A549 (cell line): Measurements from ENCODE around the gene TRMT61A. TPM values are rescaled to one million over a fixed set of nuclear protein-coding genes. Genes with fewer than 3 reads are reported as not detected.

Source experiments
- ATAC-seq, 2 experiments: fragments of 200-7000 bp in 1 of 2; fragments of >200 bp in 1 of 2; cut with Nextera tagmentation in 1 of 2; cut with Tn5 transposase in 1 of 2; 3 replicates each; pipeline versions ENCODE4 v1.8.0 to v1.9.1; 2018 to 2020; ENCODE audit warnings: mild to moderate bottlenecking in 1 of 2, moderate library complexity in 1 of 2
- CTCF ChIA-PET: fragments of 300-600 bp; sonication (Branson Sonifier 250); formaldehyde crosslinking; extraction: SDS; loops from one replicate; lab custom pipeline; 2021; ENCODE audit warnings: antibody characterized with exemption, inconsistent platforms; lab: Yijun Ruan, JAX
- POLR2A ChIA-PET: fragments of 350-600 bp; formaldehyde crosslinking; extraction: SDS; loops from one replicate; lab custom pipeline; 2021; ENCODE audit warnings: antibody characterized with exemption, inconsistent platforms; lab: Yijun Ruan, JAX
- DNase-seq, 2 experiments: peaks; one replicate each; pipeline versions ENCODE4 v3.0.0 to v3.0.0-alpha.2; 2011 to 2016; ENCODE audit warnings: low read depth in 1 of 2, low spot score in 1 of 2
- FAIRE-seq: peaks from 2 replicates; lab custom pipeline; 2011; peaks lifted over from hg19 to GRCh38; lab: Jason Lieb, UNC
- H3K27ac ChIP-seq, 2 experiments: fragments of >200 bp; sonication (Bioruptor Twin); formaldehyde crosslinking; 3 replicates each; pipeline ENCODE4 v1.5.1; 2016 to 2017
- H3K4me1 ChIP-seq: fragments of >200 bp; sonication (Bioruptor Twin); formaldehyde crosslinking; 3 replicates; pipeline ENCODE4 v1.6.1; 2016
- H3K4me2 ChIP-seq: fragments of >200 bp; sonication (Bioruptor Twin); formaldehyde crosslinking; 3 replicates; pipeline ENCODE4 v1.6.1; 2016
- H3K4me3 ChIP-seq: fragments of >200 bp; sonication (Bioruptor Twin); formaldehyde crosslinking; 3 replicates; pipeline ENCODE4 v1.5.1; 2016
- H3K9me3 ChIP-seq: fragments of >200 bp; sonication (Bioruptor Twin); formaldehyde crosslinking; 3 replicates; pipeline ENCODE4 v1.6.1; 2016
- CBX2 ChIP-seq: fragments of 200-600 bp; sonication (generic); IDR thresholded peaks from 2 replicates; pipeline ENCODE4 v1.6.1; 2016; ENCODE audit warnings: low read depth, mild to moderate bottlenecking, borderline replicate concordance
- CBX8 ChIP-seq: fragments of 200-600 bp; sonication (generic); IDR thresholded peaks from 2 replicates; pipeline ENCODE4 v1.6.1; 2016
- EHMT2 ChIP-seq: fragments of 200-600 bp; sonication (generic); IDR thresholded peaks from 2 replicates; pipeline ENCODE4 v1.6.1; 2016; ENCODE audit warnings: antibody characterized with exemption, low read depth, mild to moderate bottlenecking, moderate library complexity
- ESRRA ChIP-seq: fragments of 150-350 bp; IDR thresholded peaks from 2 replicates; pipeline ENCODE4 v1.6.1; 2014; ENCODE audit warnings: mild to moderate bottlenecking, low read length, borderline replicate concordance
- FOSB ChIP-seq: fragments of 250-450 bp; sonication (Bioruptor Pico); IDR thresholded peaks from 2 replicates; pipeline ENCODE4 v1.5.0; 2020; ENCODE audit warnings: mild to moderate bottlenecking, moderate library complexity
- FOXS1 ChIP-seq: fragments of 250-450 bp; sonication (Bioruptor Pico); IDR thresholded peaks from 2 replicates; pipeline ENCODE4 v1.5.0; 2020; ENCODE audit warnings: mild to moderate bottlenecking, moderate library complexity
- HEYL ChIP-seq: fragments of 250-450 bp; sonication (Bioruptor Pico); IDR thresholded peaks from 2 replicates; pipeline ENCODE4 v1.8.0; 2021; ENCODE audit warnings: mild to moderate bottlenecking, moderate library complexity
- HOXB13 ChIP-seq: fragments of 250-450 bp; sonication (Bioruptor Pico); IDR thresholded peaks from 2 replicates; pipeline ENCODE4 v1.5.0; 2020; ENCODE audit warnings: low read depth, mild to moderate bottlenecking, moderate library complexity
- HOXB5 ChIP-seq: fragments of 250-450 bp; sonication (Bioruptor Pico); IDR thresholded peaks from 2 replicates; pipeline ENCODE4 v1.5.0; 2020; ENCODE audit warnings: mild to moderate bottlenecking, moderate library complexity
- JUN ChIP-seq, 2 experiments: fragments of >200 bp; sonication (Bioruptor Twin); formaldehyde crosslinking; IDR thresholded peaks; 2 replicates in 1 of 2; 3 replicates in 1 of 2; pipeline ENCODE4 v1.6.1; 2016 to 2017
- KDM1A ChIP-seq: fragments of 200-600 bp; sonication (generic); IDR thresholded peaks from 2 replicates; pipeline ENCODE4 v1.6.1; 2016; ENCODE audit warnings: low read depth, mild to moderate bottlenecking
- KDM5A ChIP-seq: fragments of 200-600 bp; sonication (generic); IDR thresholded peaks from 2 replicates; pipeline ENCODE4 v1.6.1; 2016; ENCODE audit warnings: antibody characterized with exemption, mild to moderate bottlenecking
- MAZ ChIP-seq: fragments of 150-350 bp; IDR thresholded peaks from 2 replicates; pipeline ENCODE4 v1.6.1; 2014; ENCODE audit warnings: antibody characterized with exemption, low read depth, low read length, borderline replicate concordance
- NPAS2 ChIP-seq: fragments of 250-450 bp; sonication (Bioruptor Pico); IDR thresholded peaks from 2 replicates; pipeline ENCODE4 v1.8.0; 2022; ENCODE audit warnings: mild to moderate bottlenecking, moderate library complexity, borderline replicate concordance
- PHF8 ChIP-seq: fragments of 200-600 bp; sonication (generic); IDR thresholded peaks from 2 replicates; pipeline ENCODE4 v1.6.1; 2016; ENCODE audit warnings: low read depth, mild to moderate bottlenecking, antibody characterized with exemption, moderate library complexity, borderline replicate concordance
- POLR2AphosphoS2 ChIP-seq: conservative IDR thresholded peaks from 2 replicates; pipeline ENCODE4 v1.6.1; 2012; ENCODE audit warnings: low read length, improper control_type of control experiment, inconsistent platforms
- RAD21 ChIP-seq, 2 experiments: fragments of >200 bp in 1 of 2; sonication (Bioruptor Twin) in 1 of 2; formaldehyde crosslinking in 1 of 2; IDR thresholded peaks in 1 of 2; conservative IDR thresholded peaks in 1 of 2; 2 replicates in 1 of 2; 3 replicates in 1 of 2; pipeline ENCODE4 v1.6.1; 2012 to 2018; ENCODE audit warnings: inconsistent platforms in 1 of 2
- RNF2 ChIP-seq: fragments of 200-600 bp; sonication (generic); IDR thresholded peaks from 2 replicates; pipeline ENCODE4 v1.6.1; 2016; ENCODE audit warnings: low read depth, mild to moderate bottlenecking, antibody characterized with exemption, moderate library complexity, borderline replicate concordance
- SMC3 ChIP-seq: fragments of >200 bp; sonication (Bioruptor Twin); formaldehyde crosslinking; IDR thresholded peaks from 3 replicates; pipeline ENCODE4 v1.6.1; 2018; ENCODE audit warnings: inconsistent platforms
- SREBF2 ChIP-seq: fragments of 450-650 bp; IDR thresholded peaks from 2 replicates; pipeline ENCODE4 v1.6.1; 2014; ENCODE audit warnings: mild to moderate bottlenecking, moderate library complexity
- TP53 ChIP-seq: fragments of 250-450 bp; sonication (Bioruptor Pico); IDR thresholded peaks from 2 replicates; pipeline ENCODE4 v1.5.0; 2021; ENCODE audit warnings: mild to moderate bottlenecking, moderate library complexity
- ZC3H11A ChIP-seq: fragments of 450-650 bp; IDR thresholded peaks from 2 replicates; pipeline ENCODE4 v1.6.1; 2014; ENCODE audit warnings: antibody characterized with exemption, mild to moderate bottlenecking
- ZSCAN20 ChIP-seq: fragments of 250-450 bp; sonication (Bioruptor Pico); IDR thresholded peaks from 2 replicates; pipeline ENCODE4 v1.8.0; 2022; ENCODE audit warnings: mild to moderate bottlenecking, moderate library complexity
- WGBS: methylation state at CpG from one replicate; pipeline ENCODE4 v1.1.6; 2017; ENCODE audit errors: missing lambda C conversion rate; 5-methylcytosine and 5-hydroxymethylcytosine counted together
- polyA plus RNA-seq, 4 experiments: library from polyadenylated mRNA; depleted of rRNA in 3 of 4; stranded (reverse); fragments of >200 nt; fragmentation: RNase III in 1 of 4; extraction: RNeasy Plus Mini Kit Qiagen cat#74134 plus additional on column Dnase treatment in 1 of 4; gene quantifications; 2 replicates in 3 of 4; 3 replicates in 1 of 4; pipeline ENCODE4 v1.2.3, GENCODE V29; 2011 to 2017
- TF ChIP-seq, protein P1 (sequence below): fragments of >200 bp; sonication (Bioruptor Twin); formaldehyde crosslinking; IDR thresholded peaks from 3 replicates; pipeline ENCODE4 v1.5.1; 2016
- TF ChIP-seq, protein P2 (sequence below): fragments of 250-450 bp; sonication (Bioruptor Pico); IDR thresholded peaks from 2 replicates; pipeline ENCODE4 v1.5.0; 2020; ENCODE audit warnings: low read depth, mild to moderate bottlenecking, moderate library complexity
- TF ChIP-seq, protein P3 (sequence below): fragments of 200-600 bp; sonication (generic); IDR thresholded peaks from 2 replicates; pipeline ENCODE4 v1.6.1; 2016; ENCODE audit warnings: antibody characterized with exemption, mild to moderate bottlenecking, moderate library complexity
- TF ChIP-seq, protein P4 (sequence below): IDR thresholded peaks from 2 replicates; pipeline ENCODE4 v1.6.1; 2012
- TF ChIP-seq, protein P5 (sequence below): fragments of 250-450 bp; sonication (Bioruptor Pico); IDR thresholded peaks from 2 replicates; pipeline ENCODE4 v1.5.0; 2021; ENCODE audit warnings: mild to moderate bottlenecking, moderate library complexity, borderline replicate concordance
- TF ChIP-seq, protein P6 (sequence below): IDR thresholded peaks from 2 replicates; pipeline ENCODE4 v1.6.1; 2012
- TF ChIP-seq, protein P7 (sequence below): fragments of >200 bp; sonication (Bioruptor Twin); formaldehyde crosslinking; IDR thresholded peaks from 2 replicates; pipeline ENCODE4 v1.6.1; 2016

Gene TRMT61A
- polyA plus RNA-seq, 2 of the 4 experiments (the other 2 are of a cell fraction): 8.3 to 19.4 TPM

DNA sequence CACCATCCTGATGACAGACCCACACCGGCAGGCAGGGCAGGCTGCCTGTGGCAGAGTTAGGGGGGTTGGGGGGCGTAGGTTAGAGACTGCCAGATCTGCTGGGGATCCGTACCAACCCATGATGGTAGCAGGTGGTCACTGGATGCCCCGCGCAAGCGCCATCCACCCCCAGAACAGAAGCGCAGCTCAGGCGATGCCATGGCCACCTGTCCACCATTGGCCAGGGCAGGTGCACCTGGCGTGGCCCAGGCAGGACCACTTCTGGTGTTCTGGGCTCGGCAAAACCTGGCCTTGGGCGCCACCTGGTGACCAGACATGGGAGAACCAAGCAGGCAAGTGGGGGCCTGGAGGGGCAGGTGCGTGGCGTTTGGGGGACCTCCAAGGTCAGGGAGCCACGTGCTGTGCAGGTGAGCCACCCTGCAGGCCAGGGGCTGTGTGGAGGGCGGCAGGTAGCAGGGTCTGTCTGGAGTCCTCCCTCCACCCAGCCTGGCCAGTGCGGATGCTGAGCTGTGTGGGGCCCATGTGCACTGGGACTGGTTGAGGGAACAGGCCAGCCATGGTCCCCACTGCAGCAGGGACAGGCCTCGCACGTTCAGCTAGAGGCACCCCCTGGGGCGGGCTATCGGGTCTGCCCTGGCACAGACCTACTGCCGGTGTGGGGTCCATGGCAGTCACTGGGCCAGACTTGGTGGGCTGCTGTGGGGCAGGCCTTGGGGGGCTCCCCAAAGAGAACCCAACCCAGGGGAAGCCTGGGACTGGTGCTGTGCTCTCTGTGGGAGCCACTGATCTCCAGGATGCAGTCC, 17.9 kb downstream of the TRMT61A start:
- Histone ChIP-seq H3K4me3 (no peak overlapping the region), H3K4me1 (peaks cover 18% of the 10 kb centered on the region), H3K27ac (no peak overlapping the region), H3K9me3 (no peaks in the 10 kb centered on the region), H3K4me2 (no peak overlapping the region)
- FAIRE-seq (no peak), DNase-seq (peak; percentile 62 to 83), ATAC-seq (peak; percentile 42 to 81)
- WGBS: 25% methylated on average over 13 of the region's 21 CpGs
- POLR2A ChIA-PET: interaction anchor here (0.6 kb wide), 1 partner anchor 873 kb away, joined by 7 read pairs; no protein-coding TSS in a partner anchor
- CTCF ChIA-PET: interaction anchor here (0.6 to 28.8 kb wide), 12 partner anchors 11 to 852 kb away, joined by 3 to 489 read pairs (median 16); partner anchors contain the start of genes BAG5, CKB, COA8 and TRMT61A
- TF ChIP-seq, protein P1, sequence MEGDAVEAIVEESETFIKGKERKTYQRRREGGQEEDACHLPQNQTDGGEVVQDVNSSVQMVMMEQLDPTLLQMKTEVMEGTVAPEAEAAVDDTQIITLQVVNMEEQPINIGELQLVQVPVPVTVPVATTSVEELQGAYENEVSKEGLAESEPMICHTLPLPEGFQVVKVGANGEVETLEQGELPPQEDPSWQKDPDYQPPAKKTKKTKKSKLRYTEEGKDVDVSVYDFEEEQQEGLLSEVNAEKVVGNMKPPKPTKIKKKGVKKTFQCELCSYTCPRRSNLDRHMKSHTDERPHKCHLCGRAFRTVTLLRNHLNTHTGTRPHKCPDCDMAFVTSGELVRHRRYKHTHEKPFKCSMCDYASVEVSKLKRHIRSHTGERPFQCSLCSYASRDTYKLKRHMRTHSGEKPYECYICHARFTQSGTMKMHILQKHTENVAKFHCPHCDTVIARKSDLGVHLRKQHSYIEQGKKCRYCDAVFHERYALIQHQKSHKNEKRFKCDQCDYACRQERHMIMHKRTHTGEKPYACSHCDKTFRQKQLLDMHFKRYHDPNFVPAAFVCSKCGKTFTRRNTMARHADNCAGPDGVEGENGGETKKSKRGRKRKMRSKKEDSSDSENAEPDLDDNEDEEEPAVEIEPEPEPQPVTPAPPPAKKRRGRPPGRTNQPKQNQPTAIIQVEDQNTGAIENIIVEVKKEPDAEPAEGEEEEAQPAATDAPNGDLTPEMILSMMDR: peak; percentile 94
- no peak for TF ChIP-seq JUN (IDR thresholded peaks at IDR 0.05)
- TF ChIP-seq, protein P2, sequence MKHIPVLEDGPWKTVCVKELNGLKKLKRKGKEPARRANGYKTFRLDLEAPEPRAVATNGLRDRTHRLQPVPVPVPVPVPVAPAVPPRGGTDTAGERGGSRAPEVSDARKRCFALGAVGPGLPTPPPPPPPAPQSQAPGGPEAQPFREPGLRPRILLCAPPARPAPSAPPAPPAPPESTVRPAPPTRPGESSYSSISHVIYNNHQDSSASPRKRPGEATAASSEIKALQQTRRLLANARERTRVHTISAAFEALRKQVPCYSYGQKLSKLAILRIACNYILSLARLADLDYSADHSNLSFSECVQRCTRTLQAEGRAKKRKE (CRISPR knock-in tag): no peak
- TF ChIP-seq SREBF2: no peak
- TF ChIP-seq TP53 (CRISPR knock-in tag): no peak
- TF ChIP-seq FOSB (CRISPR knock-in tag): no peak
- TF ChIP-seq ZSCAN20 (CRISPR knock-in tag): no peak
- TF ChIP-seq, protein P3, sequence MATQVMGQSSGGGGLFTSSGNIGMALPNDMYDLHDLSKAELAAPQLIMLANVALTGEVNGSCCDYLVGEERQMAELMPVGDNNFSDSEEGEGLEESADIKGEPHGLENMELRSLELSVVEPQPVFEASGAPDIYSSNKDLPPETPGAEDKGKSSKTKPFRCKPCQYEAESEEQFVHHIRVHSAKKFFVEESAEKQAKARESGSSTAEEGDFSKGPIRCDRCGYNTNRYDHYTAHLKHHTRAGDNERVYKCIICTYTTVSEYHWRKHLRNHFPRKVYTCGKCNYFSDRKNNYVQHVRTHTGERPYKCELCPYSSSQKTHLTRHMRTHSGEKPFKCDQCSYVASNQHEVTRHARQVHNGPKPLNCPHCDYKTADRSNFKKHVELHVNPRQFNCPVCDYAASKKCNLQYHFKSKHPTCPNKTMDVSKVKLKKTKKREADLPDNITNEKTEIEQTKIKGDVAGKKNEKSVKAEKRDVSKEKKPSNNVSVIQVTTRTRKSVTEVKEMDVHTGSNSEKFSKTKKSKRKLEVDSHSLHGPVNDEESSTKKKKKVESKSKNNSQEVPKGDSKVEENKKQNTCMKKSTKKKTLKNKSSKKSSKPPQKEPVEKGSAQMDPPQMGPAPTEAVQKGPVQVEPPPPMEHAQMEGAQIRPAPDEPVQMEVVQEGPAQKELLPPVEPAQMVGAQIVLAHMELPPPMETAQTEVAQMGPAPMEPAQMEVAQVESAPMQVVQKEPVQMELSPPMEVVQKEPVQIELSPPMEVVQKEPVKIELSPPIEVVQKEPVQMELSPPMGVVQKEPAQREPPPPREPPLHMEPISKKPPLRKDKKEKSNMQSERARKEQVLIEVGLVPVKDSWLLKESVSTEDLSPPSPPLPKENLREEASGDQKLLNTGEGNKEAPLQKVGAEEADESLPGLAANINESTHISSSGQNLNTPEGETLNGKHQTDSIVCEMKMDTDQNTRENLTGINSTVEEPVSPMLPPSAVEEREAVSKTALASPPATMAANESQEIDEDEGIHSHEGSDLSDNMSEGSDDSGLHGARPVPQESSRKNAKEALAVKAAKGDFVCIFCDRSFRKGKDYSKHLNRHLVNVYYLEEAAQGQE: no peak
- TF ChIP-seq HOXB5 (CRISPR knock-in tag): no peak
- TF ChIP-seq, protein P4, sequence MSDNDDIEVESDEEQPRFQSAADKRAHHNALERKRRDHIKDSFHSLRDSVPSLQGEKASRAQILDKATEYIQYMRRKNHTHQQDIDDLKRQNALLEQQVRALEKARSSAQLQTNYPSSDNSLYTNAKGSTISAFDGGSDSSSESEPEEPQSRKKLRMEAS: peak; percentile 49; the same call in 1 of the 2 replicates
- TF ChIP-seq MAZ: peak; percentile 68; the same call in 1 of the 2 replicates
- TF ChIP-seq RAD21 (conservative IDR thresholded peaks at IDR 0.05 in 1 of 2, IDR thresholded peaks at IDR 0.05 in 1 of 2): peak; percentile 96 to 97
- TF ChIP-seq SMC3: peak; percentile 89
- no peak for TF ChIP-seq HOXB13
- no peak for TF ChIP-seq KDM5A
- no peak for TF ChIP-seq POLR2AphosphoS2
- no peak for TF ChIP-seq CBX8
- TF ChIP-seq HEYL (CRISPR knock-in tag): no peak
- no peak for TF ChIP-seq FOXS1
- TF ChIP-seq, protein P5, sequence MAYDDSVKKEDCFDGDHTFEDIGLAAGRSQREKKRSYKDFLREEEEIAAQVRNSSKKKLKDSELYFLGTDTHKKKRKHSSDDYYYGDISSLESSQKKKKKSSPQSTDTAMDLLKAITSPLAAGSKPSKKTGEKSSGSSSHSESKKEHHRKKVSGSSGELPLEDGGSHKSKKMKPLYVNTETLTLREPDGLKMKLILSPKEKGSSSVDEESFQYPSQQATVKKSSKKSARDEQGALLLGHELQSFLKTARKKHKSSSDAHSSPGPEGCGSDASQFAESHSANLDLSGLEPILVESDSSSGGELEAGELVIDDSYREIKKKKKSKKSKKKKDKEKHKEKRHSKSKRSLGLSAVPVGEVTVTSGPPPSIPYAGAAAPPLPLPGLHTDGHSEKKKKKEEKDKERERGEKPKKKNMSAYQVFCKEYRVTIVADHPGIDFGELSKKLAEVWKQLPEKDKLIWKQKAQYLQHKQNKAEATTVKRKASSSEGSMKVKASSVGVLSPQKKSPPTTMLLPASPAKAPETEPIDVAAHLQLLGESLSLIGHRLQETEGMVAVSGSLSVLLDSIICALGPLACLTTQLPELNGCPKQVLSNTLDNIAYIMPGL (CRISPR knock-in tag): no peak
- TF ChIP-seq NPAS2 (CRISPR knock-in tag): no peak
- no peak for TF ChIP-seq EHMT2
- TF ChIP-seq KDM1A: no peak
- TF ChIP-seq RNF2: no peak
- TF ChIP-seq, protein P6, sequence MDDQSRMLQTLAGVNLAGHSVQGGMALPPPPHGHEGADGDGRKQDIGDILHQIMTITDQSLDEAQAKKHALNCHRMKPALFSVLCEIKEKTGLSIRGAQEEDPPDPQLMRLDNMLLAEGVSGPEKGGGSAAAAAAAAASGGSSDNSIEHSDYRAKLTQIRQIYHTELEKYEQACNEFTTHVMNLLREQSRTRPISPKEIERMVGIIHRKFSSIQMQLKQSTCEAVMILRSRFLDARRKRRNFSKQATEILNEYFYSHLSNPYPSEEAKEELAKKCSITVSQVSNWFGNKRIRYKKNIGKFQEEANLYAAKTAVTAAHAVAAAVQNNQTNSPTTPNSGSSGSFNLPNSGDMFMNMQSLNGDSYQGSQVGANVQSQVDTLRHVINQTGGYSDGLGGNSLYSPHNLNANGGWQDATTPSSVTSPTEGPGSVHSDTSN: no peak
- TF ChIP-seq ESRRA: peak; percentile 53
- no peak for TF ChIP-seq CBX2
- no peak for TF ChIP-seq PHF8
- TF ChIP-seq, protein P7, sequence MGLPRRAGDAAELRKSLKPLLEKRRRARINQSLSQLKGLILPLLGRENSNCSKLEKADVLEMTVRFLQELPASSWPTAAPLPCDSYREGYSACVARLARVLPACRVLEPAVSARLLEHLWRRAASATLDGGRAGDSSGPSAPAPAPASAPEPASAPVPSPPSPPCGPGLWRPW: no peak
- no peak for TF ChIP-seq ZC3H11A
